Loucy (cell line): ENCODE data around the gene MBP.

Experiments
- H2AFZ ChIP-seq: fragments of 200-600 bp; sonication (generic); 2 replicates; pipeline ENCODE4 v1.6.0; 2016; ENCODE audit warnings: antibody characterized with exemption, mild to moderate bottlenecking, low read length, moderate library complexity
- H3F3A ChIP-seq: fragments of 200-600 bp; 2 replicates; pipeline ENCODE4 v1.6.0; 2016; ENCODE audit warnings: antibody characterized with exemption, low read depth, mild to moderate bottlenecking
- H3K27me3 ChIP-seq: fragments of 200-600 bp; sonication (generic); 2 replicates; pipeline ENCODE4 v1.6.1; 2014; ENCODE audit warnings: low read length, mild to moderate bottlenecking; ENCODE audit not compliant: insufficient read depth, poor library complexity, severe bottlenecking
- H3K36me3 ChIP-seq: fragments of 200-600 bp; sonication (generic); 2 replicates; pipeline ENCODE4 v1.6.1; 2016; ENCODE audit warnings: low read length; ENCODE audit not compliant: insufficient read depth
- H3K4me1 ChIP-seq: fragments of 200-600 bp; sonication (generic); 2 replicates; pipeline ENCODE4 v1.5.1; 2014; ENCODE audit warnings: low read length, mild to moderate bottlenecking; ENCODE audit not compliant: insufficient read depth, poor library complexity, severe bottlenecking
- H3K4me2 ChIP-seq: fragments of 200-600 bp; sonication (generic); 2 replicates; pipeline ENCODE4 v1.6.0; 2014; ENCODE audit warnings: antibody characterized with exemption, low read length, low read depth, mild to moderate bottlenecking; ENCODE audit not compliant: poor library complexity, severe bottlenecking
- H3K4me3 ChIP-seq: fragments of 200-600 bp; sonication (generic); 2 replicates; pipeline ENCODE4 v1.5.1; 2014; ENCODE audit warnings: low read length, mild to moderate bottlenecking, mixed read lengths; ENCODE audit not compliant: poor library complexity, severe bottlenecking
- H3K79me2 ChIP-seq: fragments of 200-600 bp; sonication (generic); 2 replicates; pipeline ENCODE4 v1.6.1; 2014; ENCODE audit warnings: low read length; ENCODE audit not compliant: insufficient read depth
- H3K9ac ChIP-seq: fragments of 200-600 bp; sonication (generic); 2 replicates; pipeline ENCODE4 v1.6.0; 2014; ENCODE audit warnings: mild to moderate bottlenecking, low read depth, low read length, moderate library complexity; ENCODE audit not compliant: poor library complexity, severe bottlenecking
- H3K9me2 ChIP-seq: fragments of 200-600 bp; sonication (generic); replicated peaks from 2 replicates; pipeline ENCODE4 v1.6.1; 2016; ENCODE audit warnings: low read depth, low read length, mixed read lengths
- H3K9me3 ChIP-seq: fragments of 200-600 bp; sonication (generic); 2 replicates; pipeline ENCODE4 v1.6.1; 2014; ENCODE audit warnings: mild to moderate bottlenecking, antibody characterized with exemption, low read length, low read depth; ENCODE audit not compliant: insufficient read depth
- H4K20me1 ChIP-seq: fragments of 200-600 bp; sonication (generic); 2 replicates; pipeline ENCODE4 v1.6.0; 2014; ENCODE audit warnings: antibody characterized with exemption, low read length, mild to moderate bottlenecking; ENCODE audit not compliant: insufficient read depth, poor library complexity, severe bottlenecking
- EZH2phosphoT487 ChIP-seq: fragments of 200-600 bp; IDR thresholded peaks from 2 replicates; pipeline ENCODE4 v1.6.1; 2018; ENCODE audit warnings: antibody characterized with exemption, mild to moderate bottlenecking, moderate library complexity, borderline replicate concordance
- TF ChIP-seq, protein P1 (sequence below): fragments of 200-600 bp; sonication (generic); conservative IDR thresholded peaks from 2 replicates; pipeline ENCODE4 v1.5.1; 2014; ENCODE audit warnings: mild to moderate bottlenecking, antibody characterized with exemption, low read length

MBP gene

GRCh38 chr18:76981396-76981968, 151.1 kb downstream of the MBP start:
- TF ChIP-seq, protein P1, sequence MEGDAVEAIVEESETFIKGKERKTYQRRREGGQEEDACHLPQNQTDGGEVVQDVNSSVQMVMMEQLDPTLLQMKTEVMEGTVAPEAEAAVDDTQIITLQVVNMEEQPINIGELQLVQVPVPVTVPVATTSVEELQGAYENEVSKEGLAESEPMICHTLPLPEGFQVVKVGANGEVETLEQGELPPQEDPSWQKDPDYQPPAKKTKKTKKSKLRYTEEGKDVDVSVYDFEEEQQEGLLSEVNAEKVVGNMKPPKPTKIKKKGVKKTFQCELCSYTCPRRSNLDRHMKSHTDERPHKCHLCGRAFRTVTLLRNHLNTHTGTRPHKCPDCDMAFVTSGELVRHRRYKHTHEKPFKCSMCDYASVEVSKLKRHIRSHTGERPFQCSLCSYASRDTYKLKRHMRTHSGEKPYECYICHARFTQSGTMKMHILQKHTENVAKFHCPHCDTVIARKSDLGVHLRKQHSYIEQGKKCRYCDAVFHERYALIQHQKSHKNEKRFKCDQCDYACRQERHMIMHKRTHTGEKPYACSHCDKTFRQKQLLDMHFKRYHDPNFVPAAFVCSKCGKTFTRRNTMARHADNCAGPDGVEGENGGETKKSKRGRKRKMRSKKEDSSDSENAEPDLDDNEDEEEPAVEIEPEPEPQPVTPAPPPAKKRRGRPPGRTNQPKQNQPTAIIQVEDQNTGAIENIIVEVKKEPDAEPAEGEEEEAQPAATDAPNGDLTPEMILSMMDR = no peak
- no peak for TF ChIP-seq EZH2phosphoT487
- Histone ChIP-seq H4K20me1 (no peaks in the 10 kb centered on the region), H3K36me3 (no peaks in the 10 kb centered on the region), H3K4me1 (peaks cover 22% of the 10 kb centered on the region), H3K79me2 (no peaks in the 10 kb centered on the region), H3K4me3 (no peak overlapping the region), H3K9me3 (no peaks in the 10 kb centered on the region), H3K9me2 (no peaks in the 10 kb centered on the region), H3F3A (no peaks in the 10 kb centered on the region), H3K9ac (no peak overlapping the region), H2AFZ (no peak overlapping the region), H3K27me3 (no peaks in the 10 kb centered on the region), H3K4me2 (no peak overlapping the region)

DNA sequence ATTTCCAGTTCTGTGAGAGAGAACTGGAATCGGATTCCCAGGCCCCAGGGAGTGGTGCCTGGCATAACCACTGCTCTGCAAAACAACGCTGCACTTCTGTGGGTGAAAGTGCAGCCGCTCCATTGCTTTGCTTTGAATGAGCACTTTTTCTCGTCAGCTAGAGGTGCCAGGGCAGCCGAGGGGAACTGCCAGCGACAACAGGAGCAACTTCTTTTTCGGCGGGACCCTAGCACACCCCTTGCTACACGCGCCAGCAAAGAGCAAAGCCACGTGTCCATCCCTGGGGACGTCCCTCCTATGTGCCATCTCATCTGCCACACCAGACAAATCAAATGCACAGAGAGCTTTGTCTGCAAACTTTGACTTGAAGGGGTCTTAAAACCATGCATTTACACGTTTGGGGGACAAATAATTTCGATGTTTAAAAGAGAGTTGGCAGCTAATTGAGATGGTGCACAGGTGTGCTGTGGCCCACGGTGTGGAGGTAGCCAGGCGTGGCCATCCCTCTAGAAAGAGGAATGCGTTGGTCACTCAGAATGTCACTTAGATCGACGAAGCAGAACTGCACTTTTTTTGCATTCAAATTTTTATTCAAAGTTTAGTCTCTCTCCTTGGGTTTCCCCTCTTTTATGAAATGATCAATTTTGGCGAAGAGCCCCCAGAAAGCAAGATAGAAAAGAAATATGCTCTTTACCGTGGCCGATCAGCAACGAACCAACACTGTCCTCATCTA, 151.8 kb downstream of the MBP start:
- H3K4me1 ChIP-seq = peaks cover 22% of the 10 kb centered on the region
- H2AFZ ChIP-seq = no peak overlapping the region
- H3K36me3 ChIP-seq = no peaks in the 10 kb centered on the region
- no peaks in the 10 kb centered on the region for H3K9me2 ChIP-seq
- no peak overlapping the region for H3K9ac ChIP-seq
- H3K9me3 ChIP-seq = no peaks in the 10 kb centered on the region
- no peak for TF ChIP-seq EZH2phosphoT487
- TF ChIP-seq, protein P1 = no peak
- H3K79me2 ChIP-seq = no peaks in the 10 kb centered on the region
- H4K20me1 ChIP-seq = no peaks in the 10 kb centered on the region
- no peak overlapping the region for H3K4me2 ChIP-seq
- H3K4me3 ChIP-seq = no peak overlapping the region
- H3K27me3 ChIP-seq = no peaks in the 10 kb centered on the region
- H3F3A ChIP-seq = no peaks in the 10 kb centered on the region

DNA sequence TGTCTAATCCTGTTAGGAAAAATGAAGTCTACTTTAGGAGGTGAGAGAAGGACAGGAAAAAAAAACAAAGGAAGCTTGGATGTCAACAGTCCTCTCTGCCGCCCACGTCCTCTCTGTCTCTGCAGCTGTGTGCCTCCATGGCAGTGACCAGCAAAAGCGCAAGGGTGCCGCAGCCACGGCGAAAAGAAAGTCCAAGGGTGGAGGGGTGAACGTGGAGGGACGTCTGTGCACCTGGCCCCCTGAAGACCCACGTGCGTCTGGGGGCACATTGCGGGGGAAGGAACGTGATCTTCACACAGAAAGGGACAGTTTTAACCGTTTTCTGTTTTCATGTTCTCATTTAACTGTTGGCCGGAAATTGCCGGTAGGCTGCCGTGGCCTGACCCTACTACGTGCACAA, 152.7 kb downstream of the MBP start:
- H3K9me3 ChIP-seq = no peaks in the 10 kb centered on the region
- no peak for TF ChIP-seq EZH2phosphoT487
- TF ChIP-seq, protein P1 = no peak
- no peaks in the 10 kb centered on the region for H3K27me3 ChIP-seq
- H3K79me2 ChIP-seq = no peaks in the 10 kb centered on the region
- H3K9ac ChIP-seq = no peak overlapping the region
- no peaks in the 10 kb centered on the region for H4K20me1 ChIP-seq
- no peaks in the 10 kb centered on the region for H3F3A ChIP-seq
- no peak overlapping the region for H3K4me2 ChIP-seq
- peaks cover 22% of the 10 kb centered on the region for H3K4me1 ChIP-seq
- no peaks in the 10 kb centered on the region for H3K36me3 ChIP-seq
- H3K9me2 ChIP-seq = no peaks in the 10 kb centered on the region
- no peak overlapping the region for H2AFZ ChIP-seq
- H3K4me3 ChIP-seq = no peak overlapping the region
